ENCODE measurements around the gene GALM.

Gene GALM

DNA sequence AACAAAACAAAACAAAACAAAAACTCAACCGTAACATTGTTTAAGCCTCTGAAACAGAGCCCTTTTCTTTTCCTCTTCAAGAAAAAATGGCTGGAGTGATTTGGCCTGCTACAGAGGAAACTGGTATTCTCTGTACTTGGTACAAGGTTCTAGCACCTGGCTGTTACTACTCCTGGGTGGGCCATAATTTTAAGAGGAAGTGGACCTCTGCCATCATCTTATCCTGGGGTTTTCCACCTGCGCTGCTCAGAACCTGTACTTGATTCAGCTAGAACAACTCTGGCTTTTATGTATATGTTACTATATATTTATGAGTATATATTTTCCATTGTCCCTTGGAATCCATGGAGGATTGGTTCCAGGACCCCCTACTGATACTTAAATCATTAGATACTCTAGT, 62.8 kb downstream of the GALM start:
- no peak for TF ChIP-seq EZH2 (IDR thresholded peaks at IDR 0.05; ENCODE audit: borderline replicate concordance, low read length)
- TF ChIP-seq, protein P1, sequence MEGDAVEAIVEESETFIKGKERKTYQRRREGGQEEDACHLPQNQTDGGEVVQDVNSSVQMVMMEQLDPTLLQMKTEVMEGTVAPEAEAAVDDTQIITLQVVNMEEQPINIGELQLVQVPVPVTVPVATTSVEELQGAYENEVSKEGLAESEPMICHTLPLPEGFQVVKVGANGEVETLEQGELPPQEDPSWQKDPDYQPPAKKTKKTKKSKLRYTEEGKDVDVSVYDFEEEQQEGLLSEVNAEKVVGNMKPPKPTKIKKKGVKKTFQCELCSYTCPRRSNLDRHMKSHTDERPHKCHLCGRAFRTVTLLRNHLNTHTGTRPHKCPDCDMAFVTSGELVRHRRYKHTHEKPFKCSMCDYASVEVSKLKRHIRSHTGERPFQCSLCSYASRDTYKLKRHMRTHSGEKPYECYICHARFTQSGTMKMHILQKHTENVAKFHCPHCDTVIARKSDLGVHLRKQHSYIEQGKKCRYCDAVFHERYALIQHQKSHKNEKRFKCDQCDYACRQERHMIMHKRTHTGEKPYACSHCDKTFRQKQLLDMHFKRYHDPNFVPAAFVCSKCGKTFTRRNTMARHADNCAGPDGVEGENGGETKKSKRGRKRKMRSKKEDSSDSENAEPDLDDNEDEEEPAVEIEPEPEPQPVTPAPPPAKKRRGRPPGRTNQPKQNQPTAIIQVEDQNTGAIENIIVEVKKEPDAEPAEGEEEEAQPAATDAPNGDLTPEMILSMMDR (IDR thresholded peaks at IDR 0.05; ENCODE audit: low read length), result no peak
- 0 out of 2 replicates have a peak, but pooled peaks cover 4% of the 10 kb centered on the region for H3F3A ChIP-seq (ENCODE audit: insufficient read depth, low read length)
- no peak overlapping the region for H3K4me3 ChIP-seq (ENCODE audit: low read depth, low read length, poor library complexity, severe bottlenecking)
- H2AFZ ChIP-seq (ENCODE audit: low read length), result no peak overlapping the region
- no peaks in the 10 kb centered on the region for H3K4me1 ChIP-seq (ENCODE audit: insufficient read depth, low read length, severe bottlenecking)
- H3K79me2 ChIP-seq (ENCODE audit: insufficient read depth, low read length), result no peaks in the 10 kb centered on the region
- no peaks in the 10 kb centered on the region for H3K27me3 ChIP-seq (ENCODE audit: insufficient read depth, low read length)
- no peak overlapping the region for H3K4me2 ChIP-seq (ENCODE audit: low read length)
- no peaks in the 10 kb centered on the region for H3K9me3 ChIP-seq (ENCODE audit: low read length)
- H3K36me3 ChIP-seq (ENCODE audit: insufficient read depth, low read length), result no peaks in the 10 kb centered on the region
- H3K9me2 ChIP-seq (ENCODE audit: low read depth, low read length), result no peaks in the 10 kb centered on the region
- H3K27ac ChIP-seq (ENCODE audit: low read depth, low read length, poor library complexity, severe bottlenecking), result no peak overlapping the region
- no peak overlapping the region for H3K9ac ChIP-seq (ENCODE audit: low read length)
- H4K20me1 ChIP-seq (ENCODE audit: insufficient read depth, low read length), result no peaks in the 10 kb centered on the region

DNA sequence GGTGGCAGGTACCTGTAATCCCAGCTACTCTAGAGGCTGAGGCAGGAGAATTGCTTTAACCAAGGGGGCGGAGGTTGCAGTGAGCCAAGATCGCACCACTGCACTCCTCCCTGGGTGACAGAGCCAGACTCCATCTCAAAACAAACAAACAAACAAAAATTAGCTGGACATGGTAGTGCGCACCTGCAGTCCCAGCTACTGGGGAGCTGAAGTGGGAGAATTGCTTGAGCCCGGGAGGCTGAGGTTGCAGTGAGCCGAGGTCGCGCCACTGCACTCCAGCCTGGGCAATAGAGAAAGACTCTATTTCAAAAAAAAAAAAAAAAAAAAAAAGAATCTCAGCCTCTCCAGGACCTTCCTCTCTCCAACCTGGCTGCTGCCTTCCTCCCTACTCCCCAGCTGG, 65.2 kb downstream of the GALM start:
- H3K4me2 ChIP-seq (ENCODE audit: low read length), result no peak overlapping the region
- no peaks in the 10 kb centered on the region for H3K36me3 ChIP-seq (ENCODE audit: insufficient read depth, low read length)
- 0 out of 2 replicates have a peak, but pooled peaks cover 4% of the 10 kb centered on the region for H3F3A ChIP-seq (ENCODE audit: insufficient read depth, low read length)
- H3K9me2 ChIP-seq (ENCODE audit: low read depth, low read length), result no peaks in the 10 kb centered on the region
- no peak overlapping the region for H3K9ac ChIP-seq (ENCODE audit: low read length)
- no peaks in the 10 kb centered on the region for H3K79me2 ChIP-seq (ENCODE audit: insufficient read depth, low read length)
- H3K27me3 ChIP-seq (ENCODE audit: insufficient read depth, low read length), result no peaks in the 10 kb centered on the region
- TF ChIP-seq, protein P1 (IDR thresholded peaks at IDR 0.05; ENCODE audit: low read length), result no peak
- no peak for TF ChIP-seq EZH2 (IDR thresholded peaks at IDR 0.05; ENCODE audit: borderline replicate concordance, low read length)
- no peak overlapping the region for H2AFZ ChIP-seq (ENCODE audit: low read length)
- H3K27ac ChIP-seq (ENCODE audit: low read depth, low read length, poor library complexity, severe bottlenecking), result no peak overlapping the region
- no peaks in the 10 kb centered on the region for H3K9me3 ChIP-seq (ENCODE audit: low read length)
- no peaks in the 10 kb centered on the region for H3K4me1 ChIP-seq (ENCODE audit: insufficient read depth, low read length, severe bottlenecking)
- H3K4me3 ChIP-seq (ENCODE audit: low read depth, low read length, poor library complexity, severe bottlenecking), result no peak overlapping the region
- no peaks in the 10 kb centered on the region for H4K20me1 ChIP-seq (ENCODE audit: insufficient read depth, low read length)

- H3K4me2 ChIP-seq (ENCODE audit: low read length), result no peak overlapping the region
- no peak overlapping the region for H3K4me3 ChIP-seq (ENCODE audit: low read depth, low read length, poor library complexity, severe bottlenecking)
- no peak overlapping the region for H3K27ac ChIP-seq (ENCODE audit: low read depth, low read length, poor library complexity, severe bottlenecking)
- H3K4me1 ChIP-seq (ENCODE audit: insufficient read depth, low read length, severe bottlenecking), result no peaks in the 10 kb centered on the region
- no peaks in the 10 kb centered on the region for H3K79me2 ChIP-seq (ENCODE audit: insufficient read depth, low read length)
- H3K9me2 ChIP-seq (ENCODE audit: low read depth, low read length), result no peaks in the 10 kb centered on the region
- H3K9me3 ChIP-seq (ENCODE audit: low read length), result no peaks in the 10 kb centered on the region
- no peaks in the 10 kb centered on the region for H3K36me3 ChIP-seq (ENCODE audit: insufficient read depth, low read length)
- H4K20me1 ChIP-seq (ENCODE audit: insufficient read depth, low read length), result no peaks in the 10 kb centered on the region
- H3K27me3 ChIP-seq (ENCODE audit: insufficient read depth, low read length), result no peaks in the 10 kb centered on the region
- 0 out of 2 replicates have a peak, but pooled peaks cover 4% of the 10 kb centered on the region for H3F3A ChIP-seq (ENCODE audit: insufficient read depth, low read length)
- no peak overlapping the region for H3K9ac ChIP-seq (ENCODE audit: low read length)
- TF ChIP-seq EZH2 (IDR thresholded peaks at IDR 0.05; ENCODE audit: borderline replicate concordance, low read length), result no peak
- TF ChIP-seq, protein P1 (IDR thresholded peaks at IDR 0.05; ENCODE audit: low read length), result no peak
- no peak overlapping the region for H2AFZ ChIP-seq (ENCODE audit: low read length)
Observed at GRCh38 chr2:38731684-38732221, 65.8 kb downstream of the GALM start.
